Stomach smooth muscle (tissue), 2 donors: ENCODE measurements around the gene OSBPL1A.

ENCODE experiments used
- H3K27ac ChIP-seq: one replicate; pipeline ENCODE4 v1.7.0; 2013; ENCODE audit warnings: mild to moderate bottlenecking, low read length, inconsistent platforms
- H3K27me3 ChIP-seq, 2 donors: one replicate each; pipeline ENCODE4 v1.7.0; 2013; ENCODE audit warnings: low read length in 2 of 2; ENCODE audit not compliant: insufficient read depth in 2 of 2, control insufficient read depth in 1 of 2
- H3K36me3 ChIP-seq, 2 donors: one replicate each; pipeline ENCODE4 v1.7.0; 2013; ENCODE audit warnings: low read length in 2 of 2; ENCODE audit not compliant: control insufficient read depth in 2 of 2, insufficient read depth in 2 of 2
- H3K4me1 ChIP-seq: one replicate; pipeline ENCODE4 v1.7.0; 2013; ENCODE audit warnings: low read length; ENCODE audit not compliant: control insufficient read depth, insufficient read depth
- H3K4me3 ChIP-seq, 2 donors: one replicate each; pipeline ENCODE4 v1.7.0; 2013; ENCODE audit warnings: low read length in 2 of 2
- H3K9ac ChIP-seq, 2 donors: one replicate each; pipeline ENCODE4 v1.7.0; 2013; ENCODE audit warnings: low read length in 2 of 2, mild to moderate bottlenecking in 1 of 2
- H3K9me3 ChIP-seq, 2 donors: one replicate each; pipeline ENCODE4 v1.7.0; 2013; ENCODE audit warnings: low read length in 2 of 2; ENCODE audit not compliant: control insufficient read depth in 2 of 2
- donor health status: healthy.
- donor health status: Pancreatic carcinoma.

The OSBPL1A gene

GRCh38 chr18:24201699-24202687, 195.6 kb downstream of the OSBPL1A start:
- Histone ChIP-seq H3K27ac (no peak overlapping the region), H3K9me3 (no peaks in the 10 kb centered on the region), H3K36me3 (no peaks in the 10 kb centered on the region), H3K9ac (no peak overlapping the region), H3K4me1 (peaks cover 10% of the 10 kb centered on the region), H3K27me3 (no peaks in the 10 kb centered on the region), H3K4me3 (no peak overlapping the region)

GRCh38 chr18:24200494-24201290, 196.9 kb downstream of the OSBPL1A start:
- peaks cover 10% of the 10 kb centered on the region for H3K4me1 ChIP-seq
- H3K27ac ChIP-seq: no peak overlapping the region
- no peaks in the 10 kb centered on the region for H3K9me3 ChIP-seq
- H3K4me3 ChIP-seq: no peak overlapping the region
- no peaks in the 10 kb centered on the region for H3K27me3 ChIP-seq
- peaks cover 0 to 1% of the 10 kb centered on the region in 2 donors for H3K36me3 ChIP-seq
- no peak overlapping the region for H3K9ac ChIP-seq

GRCh38 chr18:24199372-24199962, 198.2 kb downstream of the OSBPL1A start:
- Histone ChIP-seq H3K27ac (no peak overlapping the region), H3K4me1 (peaks cover 10% of the 10 kb centered on the region), H3K27me3 (no peaks in the 10 kb centered on the region), H3K4me3 (no peak overlapping the region), H3K9me3 (no peaks in the 10 kb centered on the region), H3K36me3 (peaks cover 0 to 7% of the 10 kb centered on the region in 2 donors), H3K9ac (no peak overlapping the region)

GRCh38 chr18:24198461-24198860, 199.2 kb downstream of the OSBPL1A start:
- Histone ChIP-seq H3K36me3 (peaks cover 0 to 7% of the 10 kb centered on the region in 2 donors), H3K9me3 (no peaks in the 10 kb centered on the region), H3K9ac (no peak overlapping the region), H3K4me3 (no peak overlapping the region), H3K4me1 (peaks cover 10% of the 10 kb centered on the region), H3K27me3 (no peaks in the 10 kb centered on the region), H3K27ac (no peak overlapping the region)

- no peak overlapping the region for H3K27ac ChIP-seq
- H3K36me3 ChIP-seq: peaks cover 0 to 7% of the 10 kb centered on the region in 2 donors
- H3K4me3 ChIP-seq: no peak overlapping the region
- H3K9me3 ChIP-seq: no peaks in the 10 kb centered on the region
- peaks cover 10% of the 10 kb centered on the region for H3K4me1 ChIP-seq
- H3K9ac ChIP-seq: no peak overlapping the region
- H3K27me3 ChIP-seq: no peaks in the 10 kb centered on the region
These were observed 200.2 kb downstream of the OSBPL1A start for GRCh38 chr18:24197412-24197811.

GRCh38 chr18:24196764-24197163, 200.9 kb downstream of the OSBPL1A start:
- no peaks in the 10 kb centered on the region for H3K9me3 ChIP-seq
- no peaks in the 10 kb centered on the region for H3K27me3 ChIP-seq
- H3K9ac ChIP-seq: no peak overlapping the region
- no peak overlapping the region for H3K4me3 ChIP-seq
- H3K4me1 ChIP-seq: peaks cover 8% of the 10 kb centered on the region
- no peak overlapping the region for H3K27ac ChIP-seq
- peaks cover 0 to 7% of the 10 kb centered on the region in 2 donors for H3K36me3 ChIP-seq

- H3K4me1 ChIP-seq: peaks cover 6% of the 10 kb centered on the region
- H3K27me3 ChIP-seq: no peaks in the 10 kb centered on the region
- no peaks in the 10 kb centered on the region for H3K9me3 ChIP-seq
- H3K9ac ChIP-seq: no peak overlapping the region
- H3K36me3 ChIP-seq: peaks cover 0 to 7% of the 10 kb centered on the region in 2 donors
- H3K27ac ChIP-seq: no peak overlapping the region
- no peak overlapping the region for H3K4me3 ChIP-seq
These were observed 202.1 kb downstream of the OSBPL1A start for GRCh38 chr18:24195296-24196053.

- Histone ChIP-seq H3K9ac (no peak overlapping the region), H3K4me1 (peaks cover 2% of the 10 kb centered on the region), H3K27me3 (no peaks in the 10 kb centered on the region), H3K9me3 (no peaks in the 10 kb centered on the region), H3K36me3 (peaks cover 2 to 5% of the 10 kb centered on the region in 2 donors), H3K27ac (no peak overlapping the region), H3K4me3 (no peak overlapping the region)
These were observed 207.0 kb downstream of the OSBPL1A start for GRCh38 chr18:24190590-24190989.

GRCh38 chr18:24189664-24190346, 207.8 kb downstream of the OSBPL1A start:
- Histone ChIP-seq H3K36me3 (peaks cover 0 to 2% of the 10 kb centered on the region in 2 donors), H3K27ac (no peak overlapping the region), H3K4me3 (no peak overlapping the region), H3K9ac (no peak overlapping the region), H3K27me3 (no peaks in the 10 kb centered on the region), H3K9me3 (no peaks in the 10 kb centered on the region), H3K4me1 (peaks cover 2% of the 10 kb centered on the region)
